Ovary (tissue), 9 donors: ENCODE measurements around the gene DOP1A. TPM values are rescaled to one million over a fixed set of nuclear protein-coding genes. Genes with fewer than 3 reads are reported as not detected.

Experiments
- DNase-seq, 5 donors: peaks; one replicate each; pipeline ENCODE4 v3.0.0-alpha.2; 2019 to 2020
- H3K27ac ChIP-seq, 2 donors: fragments of 200-600 bp; one replicate each; pipeline versions ENCODE4 v1.5.1 to v1.8.0; 2019 to 2022
- H3K27me3 ChIP-seq: fragments of 200-600 bp; one replicate; pipeline ENCODE4 v1.8.0; 2022
- H3K36me3 ChIP-seq: fragments of 200-600 bp; sonication (generic); one replicate; pipeline ENCODE4 v1.5.1; 2019
- H3K4me1 ChIP-seq: one replicate; pipeline ENCODE4 v1.8.1; 2013; ENCODE audit warnings: mild to moderate bottlenecking, moderate library complexity; ENCODE audit not compliant: insufficient read depth
- H3K4me3 ChIP-seq: fragments of 200-600 bp; sonication (generic); one replicate; pipeline ENCODE4 v1.5.1; 2017
- H3K9me3 ChIP-seq, 2 donors: fragments of 200-600 bp in 1 of 2; sonication (generic) in 1 of 2; one replicate each; pipeline versions ENCODE4 v1.5.1 to v1.8.1; 2013 to 2019; ENCODE audit warnings: mild to moderate bottlenecking in 1 of 2, moderate library complexity in 1 of 2
- EP300 ChIP-seq: sonication (generic); formaldehyde crosslinking; IDR thresholded peaks from one replicate; pipeline ENCODE4 v1.6.1; 2017; ENCODE audit warnings: antibody characterized with exemption
- POLR2A ChIP-seq: fragments of 450-650 bp; IDR thresholded peaks from one replicate; pipeline ENCODE4 v1.6.1; 2017; ENCODE audit warnings: antibody characterized with exemption, mild to moderate bottlenecking, moderate library complexity
- WGBS, 3 donors: extraction: QIAGEN DNeasy Blood & Tissue Kit in 1 of 3; methylation state at CpG; one replicate each; pipeline versions ENCODE4 v1.1.5 to v1.1.7; 2013 to 2017; 5-methylcytosine and 5-hydroxymethylcytosine counted together
- intact Hi-C, 4 donors: fragments of 100-400 bp; cut with DNase I; formaldehyde crosslinking; loops; one replicate each; pipeline versions ENCODE4 v1.11.0 to v1.15.1; 2022 to 2023
- polyA plus RNA-seq, 2 donors: library from polyadenylated mRNA; stranded (reverse); fragments of 200-250 nt in 1 of 2; fragments of 350-450 nt in 1 of 2; fragmentation: Illumina TruSeq in 1 of 2; extraction: RNeasy Lipid Tissue Mini Kit (QIAGEN cat#74804) in 1 of 2; gene quantifications; one replicate each; pipeline ENCODE4 v1.2.3, GENCODE V29; 2013 to 2014
- total RNA-seq, 7 donors: library from RNA; depleted of rRNA in 2 of 7; stranded (reverse); fragments of >200 nt in 2 of 7; fragmentation: NEBNext Ultra II Directional in 3 of 7; extraction: Animal tissue kit (Norgen Biotek cat#: 25700) in 3 of 7; gene quantifications; one replicate each; pipeline versions ENCODE4 v1.1.0 to v1.2.4, GENCODE V29; 2016 to 2023
- TF ChIP-seq, protein P1 (sequence below), 3 donors: fragments of 450-650 bp in 2 of 3; fragments of 200-600 bp in 1 of 3; IDR thresholded peaks; one replicate each; pipeline versions ENCODE4 v1.5.1 to v1.8.0; 2016 to 2022; ENCODE audit warnings: antibody characterized with exemption in 3 of 3, mild to moderate bottlenecking in 1 of 3
- donor health status: DM: no; HTN: no; CAD: no; lungs with moderate emphysema.
- donor health status: DM: no; HTN: no; CAD: no.
- donor health status: Bipolar disorder and iron deficiency.
- donor health status: DM: yes; HTN: yes; CAD: no.
- donor health status: DM: no; HTN: no; CAD: no.
- donor health status: DM: yes; HTN: yes; CAD: no.

DOP1A gene
- total and polyA plus RNA-seq, 9 donors, result 7.8 to 32.9 (median 26.6) TPM

DNA sequence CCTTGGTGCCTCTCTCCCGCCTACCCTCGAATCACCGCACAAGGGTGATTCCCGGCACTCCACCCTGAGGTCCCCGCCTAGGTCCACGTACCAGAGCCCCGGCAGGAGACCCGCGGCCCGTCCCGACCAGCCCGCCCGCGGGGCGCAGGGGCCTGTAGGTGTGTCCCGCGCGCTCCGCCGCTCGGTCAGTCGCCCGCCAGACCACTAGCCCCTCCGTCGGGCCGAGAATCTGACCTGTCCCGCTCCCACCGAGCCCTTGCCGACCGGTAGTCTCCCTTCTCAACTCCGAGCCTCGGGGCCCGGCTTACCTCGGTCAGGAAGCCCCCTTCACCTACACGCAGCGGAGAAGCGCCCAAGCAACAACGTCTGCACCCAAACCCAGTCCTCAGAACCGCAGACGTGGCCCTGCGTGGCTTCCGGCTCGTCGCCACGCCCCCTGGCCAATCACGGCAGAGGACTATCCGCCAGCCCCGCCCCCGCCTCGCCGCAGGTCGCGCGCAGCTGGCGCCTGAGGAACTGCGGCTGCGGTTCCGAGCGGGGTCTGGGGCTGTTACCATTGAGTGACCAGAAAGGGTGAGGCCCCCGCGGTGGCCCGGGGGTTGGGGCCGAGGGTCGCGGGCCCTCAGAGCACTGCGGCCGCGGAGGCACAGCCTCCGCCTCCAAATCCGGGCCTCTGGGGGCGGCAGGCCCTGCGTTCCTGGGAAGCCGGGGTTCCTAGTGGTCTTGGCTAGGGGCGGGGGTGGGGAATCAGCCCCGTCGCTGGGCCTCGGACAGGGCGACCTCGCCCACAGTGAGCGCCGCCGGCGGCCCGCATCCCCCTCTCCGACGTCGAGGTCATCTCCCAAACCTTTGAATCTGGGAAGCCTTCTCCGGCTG, 125.6 kb downstream of the DOP1A start, which contains the start of the genes PGM3 and RWDD2A:
PGM3 (minus strand) TSS at position 395 of the 876 bp plus-strand sequence. CDS start 2,253 bp downstream, outside the sequence.
RWDD2A (plus strand) TSS at position 487 of the 876 bp plus-strand sequence. CDS start 1,095 bp downstream, outside the sequence.
- H3K36me3 ChIP-seq, result no peaks in the 10 kb centered on the region
- peak within 1 kb of the TSS; percentile 97 for H3K4me3 ChIP-seq
- intact Hi-C loops, result loop anchor here in 2 of 4 donors (5.0 to 10.0 kb wide), 2 partner anchors 118 to 126 kb away; partner anchors contain the start of genes DOP1A (in 1 of the 2) and UBE3D (in 1 of the 2)
- peak; percentile 88 to 92 (median 90) for DNase-seq
- 0 to 1% (median 1%) methylated on average over 74 to 88 of the region's 88 CpGs for WGBS, 3 donors
- no peak for TF ChIP-seq EP300
- TF ChIP-seq, protein P1, sequence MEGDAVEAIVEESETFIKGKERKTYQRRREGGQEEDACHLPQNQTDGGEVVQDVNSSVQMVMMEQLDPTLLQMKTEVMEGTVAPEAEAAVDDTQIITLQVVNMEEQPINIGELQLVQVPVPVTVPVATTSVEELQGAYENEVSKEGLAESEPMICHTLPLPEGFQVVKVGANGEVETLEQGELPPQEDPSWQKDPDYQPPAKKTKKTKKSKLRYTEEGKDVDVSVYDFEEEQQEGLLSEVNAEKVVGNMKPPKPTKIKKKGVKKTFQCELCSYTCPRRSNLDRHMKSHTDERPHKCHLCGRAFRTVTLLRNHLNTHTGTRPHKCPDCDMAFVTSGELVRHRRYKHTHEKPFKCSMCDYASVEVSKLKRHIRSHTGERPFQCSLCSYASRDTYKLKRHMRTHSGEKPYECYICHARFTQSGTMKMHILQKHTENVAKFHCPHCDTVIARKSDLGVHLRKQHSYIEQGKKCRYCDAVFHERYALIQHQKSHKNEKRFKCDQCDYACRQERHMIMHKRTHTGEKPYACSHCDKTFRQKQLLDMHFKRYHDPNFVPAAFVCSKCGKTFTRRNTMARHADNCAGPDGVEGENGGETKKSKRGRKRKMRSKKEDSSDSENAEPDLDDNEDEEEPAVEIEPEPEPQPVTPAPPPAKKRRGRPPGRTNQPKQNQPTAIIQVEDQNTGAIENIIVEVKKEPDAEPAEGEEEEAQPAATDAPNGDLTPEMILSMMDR (IDR thresholded peaks at IDR 0.05), result no peak
- no peak for TF ChIP-seq POLR2A
- H3K27ac ChIP-seq, result peak within 1 kb of the TSS; percentile 64 to 69
- H3K27me3 ChIP-seq, result no peaks in the 10 kb centered on the region
- no peaks in the 10 kb centered on the region for H3K9me3 ChIP-seq
- peaks cover 5% of the 10 kb centered on the region for H3K4me1 ChIP-seq

DNA sequence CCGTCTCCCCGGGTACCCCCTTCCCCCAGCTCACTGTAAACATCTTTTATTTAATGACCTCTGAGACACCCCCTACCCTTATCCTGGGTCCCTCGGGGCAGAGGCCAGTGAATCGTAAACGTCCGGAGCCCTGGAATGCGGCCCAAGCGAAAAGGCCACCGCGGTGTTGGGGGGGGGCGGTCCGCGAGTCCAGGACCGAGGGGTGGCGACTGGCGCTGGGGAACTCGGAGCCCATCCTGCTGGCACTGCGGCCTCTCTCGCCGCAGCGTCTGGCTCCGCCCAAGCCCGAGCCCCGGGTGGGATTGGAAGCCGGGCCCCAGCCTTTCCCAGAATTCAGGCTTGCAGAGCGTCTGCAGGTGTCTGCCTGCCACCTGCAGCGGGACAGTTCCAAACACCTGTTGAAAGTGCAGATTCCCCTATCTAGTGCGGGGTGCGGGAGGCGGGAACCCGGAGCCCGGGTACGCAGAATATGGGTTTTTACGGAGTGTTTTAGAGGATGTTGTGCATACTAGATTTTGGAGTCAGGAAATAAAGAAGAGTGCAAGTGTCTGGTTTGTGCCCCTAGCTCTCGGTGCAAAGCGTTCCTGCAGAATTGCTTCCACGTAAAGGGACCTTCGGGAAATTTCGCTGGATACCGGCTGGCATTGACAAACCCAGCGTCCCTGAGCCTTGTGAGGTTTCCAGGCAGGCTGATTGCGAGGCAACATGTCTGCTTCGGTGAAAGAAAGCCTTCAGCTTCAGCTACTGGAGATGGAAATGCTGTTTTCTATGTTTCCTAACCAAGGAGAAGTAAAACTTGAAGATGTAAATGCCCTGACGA, 126.5 kb downstream of the DOP1A start:
- peak overlapping the region; percentile 97 for H3K4me3 ChIP-seq
- TF ChIP-seq EP300, result no peak
- no peak for TF ChIP-seq POLR2A
- TF ChIP-seq, protein P1 (IDR thresholded peaks at IDR 0.05), result no peak
- peak; percentile 43 to 69 (median 66) for DNase-seq
- no peaks in the 10 kb centered on the region for H3K27me3 ChIP-seq
- H3K36me3 ChIP-seq, result no peaks in the 10 kb centered on the region
- intact Hi-C loops, result loop anchor here in 2 of 4 donors (5.0 to 10.0 kb wide), 2 partner anchors 119 to 127 kb away; partner anchors contain the start of genes DOP1A (in 1 of the 2) and UBE3D (in 1 of the 2)
- WGBS, 3 donors, result 1 to 2% (median 2%) methylated on average over 43 to 44 of the region's 44 CpGs
- H3K9me3 ChIP-seq, result no peaks in the 10 kb centered on the region
- H3K27ac ChIP-seq, result peak overlapping the region; percentile 64 to 69
- peaks cover 5% of the 10 kb centered on the region for H3K4me1 ChIP-seq

DNA sequence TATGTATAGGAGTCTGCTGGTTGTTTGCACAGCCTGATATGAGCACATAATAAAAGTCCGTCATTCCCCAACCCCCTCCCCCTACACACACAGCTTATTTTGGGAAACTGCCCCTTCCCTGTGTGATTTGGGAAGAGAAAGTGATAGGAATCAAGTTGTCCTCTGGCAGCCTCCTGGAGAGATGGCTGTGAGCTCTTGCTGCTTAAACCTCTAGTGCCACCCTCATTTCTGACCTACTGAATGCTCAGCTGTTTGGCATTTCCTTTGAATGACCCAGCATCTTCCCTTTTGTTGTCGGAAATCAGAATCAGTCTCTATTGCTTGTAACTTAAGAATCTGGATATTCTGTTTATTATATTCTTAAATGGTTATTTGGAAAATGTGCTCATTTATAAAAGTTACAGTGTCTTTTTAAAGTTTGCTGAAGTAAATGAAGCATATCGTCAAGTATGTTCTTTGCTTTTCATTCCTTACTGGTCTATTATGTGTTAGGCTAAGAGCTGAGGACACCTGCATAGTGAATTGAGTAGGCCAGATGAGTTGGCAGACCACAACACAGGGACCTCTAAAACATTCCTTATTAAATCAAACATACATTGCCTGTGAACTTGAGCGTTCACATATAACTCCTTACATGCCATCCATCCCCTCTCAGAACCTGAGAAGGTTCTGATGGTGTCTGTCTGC, 131.2 kb downstream of the DOP1A start:
- Histone ChIP-seq H3K36me3 (no peaks in the 10 kb centered on the region), H3K9me3 (no peaks in the 10 kb centered on the region), H3K27ac (no peak overlapping the region), H3K27me3 (no peaks in the 10 kb centered on the region), H3K4me1 (no peaks in the 10 kb centered on the region), H3K4me3 (no peak overlapping the region)
- DNase-seq, result no peak
- TF ChIP-seq, protein P1 (IDR thresholded peaks at IDR 0.05), result no peak
- TF ChIP-seq POLR2A (no peak), EP300 (no peak)
- intact Hi-C loops, result loop anchor here in 1 of 4 donors (10.0 kb wide), 1 partner anchor 124 kb away; no protein-coding TSS in a partner anchor
- 88 to 92% (median 89%) methylated on average over 4 of the region's 4 CpGs for WGBS, 3 donors
